K562 (cell line): ENCODE results near the gene SOX2. TPM values are rescaled to one million over a fixed set of nuclear protein-coding genes. Genes with fewer than 3 reads are reported as not detected.

Experiments
- ATAC-seq: fragments of 200-7000 bp; cut with Tn5 transposase; 3 replicates; pipeline ENCODE4 v1.9.1; 2020; ENCODE audit warnings: moderate library complexity
- BruUV-seq: library from RNA; stranded (reverse); fragments of 400-500 nt; replicated peaks from 2 replicates; lab custom pipeline; 2021; lab: Mats Ljungman, UMichigan
- CTCF ChIA-PET: fragments of 300-600 bp; formaldehyde crosslinking; extraction: SDS; loops from one replicate; lab custom pipeline; 2021; ENCODE audit warnings: low intra/inter-chr PET ratio; lab: Yijun Ruan, JAX
- POLR2A ChIA-PET: fragments of 300-600, 350-650 bp; sonication (Branson Sonifier 250); formaldehyde crosslinking; extraction: SDS; loops from one replicate; lab custom pipeline; 2021; ENCODE audit warnings: antibody characterized with exemption, inconsistent platforms; lab: Yijun Ruan, JAX
- DNase-seq, 4 experiments: peaks; one replicate each; pipeline versions ENCODE4 v3.0.0 to v3.0.0-alpha.2; 2011 to 2018; ENCODE audit warnings: low spot score in 3 of 4, mixed read lengths in 3 of 4; ENCODE audit errors: extremely low read depth in 1 of 4
- FAIRE-seq: peaks from 2 replicates; lab custom pipeline; 2011; peaks lifted over from hg19 to GRCh38; lab: Jason Lieb, UNC
- H2AFZ ChIP-seq: 2 replicates; pipeline ENCODE4 v1.6.0; 2011; ENCODE audit warnings: low read depth, low read length, control low read depth, inconsistent platforms
- H3K27ac ChIP-seq: fragments of 200-600 bp; 3 replicates; pipeline ENCODE4 v1.8.0; 2011; ENCODE audit warnings: low read depth, mild to moderate bottlenecking, control low read depth, inconsistent platforms, low read length, moderate library complexity, mixed read lengths; ENCODE audit errors: extremely low read depth
- H3K27me3 ChIP-seq, 2 experiments: fragments of 300-600 bp in 1 of 2; 2 replicates in 1 of 2; 3 replicates in 1 of 2; pipeline versions ENCODE4 v1.6.0 to v1.8.0; 2011; ENCODE audit warnings: inconsistent platforms in 2 of 2, low read length in 2 of 2, mild to moderate bottlenecking in 1 of 2, mixed read lengths in 1 of 2, moderate library complexity in 1 of 2; ENCODE audit not compliant: control insufficient read depth in 2 of 2, insufficient read depth in 2 of 2
- H3K36me3 ChIP-seq: fragments of 300-600 bp; 3 replicates; pipeline ENCODE4 v1.8.0; 2011; ENCODE audit warnings: mild to moderate bottlenecking, low read length, inconsistent platforms; ENCODE audit not compliant: control insufficient read depth, insufficient read depth
- H3K4me1 ChIP-seq, 2 experiments: fragments of 200-600 bp in 1 of 2; replicated peaks in 1 of 2; 2 replicates in 1 of 2; 3 replicates in 1 of 2; pipeline versions ENCODE4 v1.5.1 to v1.8.0; 2011; ENCODE audit warnings: inconsistent platforms in 2 of 2, low read length in 2 of 2, mild to moderate bottlenecking in 1 of 2, mixed read lengths in 1 of 2, moderate library complexity in 1 of 2; ENCODE audit not compliant: control insufficient read depth in 2 of 2, insufficient read depth in 2 of 2
- H3K4me2 ChIP-seq: 2 replicates; pipeline ENCODE4 v1.6.1; 2011; ENCODE audit warnings: low read length, control low read depth, inconsistent platforms, mixed read lengths; ENCODE audit not compliant: insufficient read depth
- H3K4me3 ChIP-seq: fragments of 200-600 bp; sonication (generic), shearing (Covaris generic); 2 replicates; pipeline ENCODE4 v1.5.1; 2016; ENCODE audit warnings: control low read depth, inconsistent platforms
- H3K79me2 ChIP-seq: fragments of 200-600 bp; 3 replicates; pipeline ENCODE4 v1.8.0; 2011; ENCODE audit warnings: low read length, inconsistent platforms; ENCODE audit not compliant: control insufficient read depth, insufficient read depth
- H3K9ac ChIP-seq, 2 experiments: 2 replicates each; pipeline versions ENCODE4 v1.6.0 to v1.6.1; 2011; ENCODE audit warnings: low read depth in 2 of 2, low read length in 2 of 2, control low read depth in 1 of 2, inconsistent platforms in 1 of 2, mild to moderate bottlenecking in 1 of 2, mixed read lengths in 1 of 2; ENCODE audit not compliant: insufficient read depth in 1 of 2
- H3K9me1 ChIP-seq: one replicate; pipeline ENCODE4 v1.6.0; 2011; ENCODE audit warnings: inconsistent platforms, mild to moderate bottlenecking, low read length, moderate library complexity; ENCODE audit not compliant: control insufficient read depth, insufficient read depth
- H3K9me3 ChIP-seq: replicated peaks from 2 replicates; pipeline ENCODE4 v1.5.1; 2011; ENCODE audit warnings: low read depth, low read length, inconsistent platforms; ENCODE audit not compliant: control insufficient read depth, insufficient read depth
- H4K20me1 ChIP-seq: replicated peaks from 2 replicates; pipeline ENCODE4 v1.6.1; 2011; ENCODE audit warnings: low read length, inconsistent platforms, mixed read lengths; ENCODE audit not compliant: control insufficient read depth, insufficient read depth
- BMI1 ChIP-seq: fragments of 150-350 bp; IDR thresholded peaks from 2 replicates; pipeline ENCODE4 v1.6.1; 2014; ENCODE audit warnings: low read length
- CBX1 ChIP-seq: sonication (generic); IDR thresholded peaks from 2 replicates; pipeline ENCODE4 v1.6.1; 2016; ENCODE audit warnings: antibody characterized with exemption, low read depth, mild to moderate bottlenecking
- FOXP1 ChIP-seq: sonication (generic); formaldehyde crosslinking; IDR thresholded peaks from 2 replicates; pipeline ENCODE4 v1.8.0; 2022; ENCODE audit warnings: mild to moderate bottlenecking, missing genetic modification reagents
- MTA3 ChIP-seq: fragments of 450-650 bp; formaldehyde crosslinking; IDR thresholded peaks from 2 replicates; pipeline ENCODE4 v1.6.1; 2017; ENCODE audit warnings: mild to moderate bottlenecking, borderline replicate concordance
- POLR2AphosphoS2 ChIP-seq: IDR thresholded peaks from 2 replicates; pipeline ENCODE4 v1.6.1; 2012; ENCODE audit warnings: low read length, improper control_type of control experiment
- SP1 ChIP-seq: sonication (generic); formaldehyde crosslinking; IDR thresholded peaks from 2 replicates; pipeline ENCODE4 v1.8.1; 2022; ENCODE audit warnings: mild to moderate bottlenecking, missing genetic modification reagents
- TAF15 ChIP-seq: fragments of 200-400 bp; formaldehyde crosslinking; IDR thresholded peaks from 2 replicates; pipeline ENCODE4 v1.6.1; 2017; ENCODE audit warnings: mild to moderate bottlenecking, low read depth, low read length, moderate library complexity
- ZFP30 ChIP-seq: fragments of 250-450 bp; sonication (Bioruptor Pico); IDR thresholded peaks from 2 replicates; pipeline ENCODE4 v1.8.0; 2022; ENCODE audit warnings: moderate library complexity, mild to moderate bottlenecking, inconsistent platforms, borderline replicate concordance
- ZNF316 ChIP-seq: fragments of 450-650 bp; IDR thresholded peaks from 2 replicates; pipeline ENCODE4 v1.6.1; 2016
- ZNF707 ChIP-seq: fragments of 250-450 bp; sonication (Bioruptor Pico); conservative IDR thresholded peaks from 2 replicates; pipeline ENCODE4 v1.8.0; 2022; ENCODE audit warnings: inconsistent platforms, mild to moderate bottlenecking, moderate library complexity
- ZNF785 ChIP-seq: fragments of 250-450 bp; sonication (Bioruptor Pico); IDR thresholded peaks from 2 replicates; pipeline ENCODE4 v1.4.0; 2020; ENCODE audit warnings: mild to moderate bottlenecking
- WGBS: fragments of 100-300 bp; shearing (Covaris generic); methylation state at CpG from one replicate; pipeline ENCODE4 v1.1.6; 2016; ENCODE audit warnings: low coverage, mixed read lengths; ENCODE audit not compliant: insufficient coverage; ENCODE audit errors: missing lambda C conversion rate; 5-methylcytosine and 5-hydroxymethylcytosine counted together
- in situ Hi-C: fragments of 300-500 bp; cut with MboI; formaldehyde crosslinking; loops from 4 replicates; pipeline ENCODE4 v1.15.0; 2018; ENCODE audit warnings: inconsistent platforms, mixed read lengths
- intact Hi-C: fragments of 100-400 bp; cut with micrococcal nuclease; formaldehyde crosslinking; loops from 2 replicates; pipeline ENCODE4 v1.14.2; 2022
- polyA plus RNA-seq, 8 experiments: library from polyadenylated mRNA; depleted of rRNA in 4 of 8; stranded (reverse) in 5 of 8; unstranded in 3 of 8; fragments of >200 nt; fragmentation: Nextera tagmentation in 2 of 8; fragmentation: Illumina TruSeq in 1 of 8; extraction: Ambion mirVana in 2 of 8; extraction: Trizol in 1 of 8; gene quantifications; 2 replicates each; pipeline versions ENCODE4 v1.2.1 to v1.2.3, GENCODE V29; 2011 to 2014; ENCODE audit warnings: inconsistent platforms in 1 of 8, missing spikeins in 1 of 8
- total RNA-seq, 7 experiments: library from RNA; depleted of rRNA in 6 of 7; stranded (reverse); fragments of >200 nt in 6 of 7; fragmentation: Illumina TruSeq in 2 of 7; extraction: Trizol in 2 of 7; gene quantifications; 2 replicates each; pipeline versions ENCODE4 v1.2.1 to v1.2.3, GENCODE V29; 2011 to 2021; ENCODE audit warnings: low replicate concordance in 1 of 7
- TF ChIP-seq, protein P1 (sequence below): sonication (generic); formaldehyde crosslinking; IDR thresholded peaks from 2 replicates; pipeline ENCODE4 v1.8.0; 2022; ENCODE audit warnings: mild to moderate bottlenecking, missing genetic modification reagents

The SOX2 gene
- total and polyA plus RNA-seq, 9 of the 15 experiments (the other 6 are each of a cell fraction or from before 2014, with no cell fraction given): 0.07 TPM; not detected in 8

DNA sequence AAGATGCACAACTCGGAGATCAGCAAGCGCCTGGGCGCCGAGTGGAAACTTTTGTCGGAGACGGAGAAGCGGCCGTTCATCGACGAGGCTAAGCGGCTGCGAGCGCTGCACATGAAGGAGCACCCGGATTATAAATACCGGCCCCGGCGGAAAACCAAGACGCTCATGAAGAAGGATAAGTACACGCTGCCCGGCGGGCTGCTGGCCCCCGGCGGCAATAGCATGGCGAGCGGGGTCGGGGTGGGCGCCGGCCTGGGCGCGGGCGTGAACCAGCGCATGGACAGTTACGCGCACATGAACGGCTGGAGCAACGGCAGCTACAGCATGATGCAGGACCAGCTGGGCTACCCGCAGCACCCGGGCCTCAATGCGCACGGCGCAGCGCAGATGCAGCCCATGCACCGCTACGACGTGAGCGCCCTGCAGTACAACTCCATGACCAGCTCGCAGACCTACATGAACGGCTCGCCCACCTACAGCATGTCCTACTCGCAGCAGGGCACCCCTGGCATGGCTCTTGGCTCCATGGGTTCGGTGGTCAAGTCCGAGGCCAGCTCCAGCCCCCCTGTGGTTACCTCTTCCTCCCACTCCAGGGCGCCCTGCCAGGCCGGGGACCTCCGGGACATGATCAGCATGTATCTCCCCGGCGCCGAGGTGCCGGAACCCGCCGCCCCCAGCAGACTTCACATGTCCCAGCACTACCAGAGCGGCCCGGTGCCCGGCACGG lies 991 bp downstream of the SOX2 start:
- DNase-seq: no peak
- in situ Hi-C loops (loop anchor here (10.0 kb wide), 1 partner anchor 972 kb away; no protein-coding TSS in a partner anchor), intact Hi-C loops (no loop called here)
- no peak overlapping the region for H3K4me3 ChIP-seq
- ChIA-PET POLR2A (no interaction called here), CTCF (interaction anchor here (0.7 kb wide), 1 partner anchor 969 kb away, joined by 4 read pairs; no protein-coding TSS in a partner anchor)
- BruUV-seq: no TSS peak
- no peaks in the 10 kb centered on the region; the same call in 1 of the 2 replicates for H4K20me1 ChIP-seq
- H3K9ac ChIP-seq: no peak overlapping the region; a peak in 1 of 4 replicates
- H3K27me3 ChIP-seq: peaks cover 6 to 11% of the 10 kb centered on the region in 2 experiments; a peak in 4 of 5 replicates
- no peaks in the 10 kb centered on the region for H3K9me1 ChIP-seq
- ATAC-seq: no peak
- no peaks in the 10 kb centered on the region for H3K9me3 ChIP-seq
- H3K4me2 ChIP-seq: no peak overlapping the region
- TF ChIP-seq SP1: no peak
- TF ChIP-seq ZNF316: no peak
- TF ChIP-seq, all 486 proteins: peak for 0
- no peaks in the 10 kb centered on the region for H3K36me3 ChIP-seq
- H3K27ac ChIP-seq: no peak overlapping the region
- 50% methylated on average over 54 of the region's 65 CpGs for WGBS
- no peak overlapping the region for H2AFZ ChIP-seq
- FAIRE-seq: no peak
- no peaks in the 10 kb centered on the region for H3K79me2 ChIP-seq
- peaks cover 0 to 4% of the 10 kb centered on the region in 2 experiments; a peak in 2 of 5 replicates for H3K4me1 ChIP-seq

DNA sequence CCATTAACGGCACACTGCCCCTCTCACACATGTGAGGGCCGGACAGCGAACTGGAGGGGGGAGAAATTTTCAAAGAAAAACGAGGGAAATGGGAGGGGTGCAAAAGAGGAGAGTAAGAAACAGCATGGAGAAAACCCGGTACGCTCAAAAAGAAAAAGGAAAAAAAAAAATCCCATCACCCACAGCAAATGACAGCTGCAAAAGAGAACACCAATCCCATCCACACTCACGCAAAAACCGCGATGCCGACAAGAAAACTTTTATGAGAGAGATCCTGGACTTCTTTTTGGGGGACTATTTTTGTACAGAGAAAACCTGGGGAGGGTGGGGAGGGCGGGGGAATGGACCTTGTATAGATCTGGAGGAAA lies 1.5 kb downstream of the SOX2 start:
- 1% methylated on average over 7 of the region's 11 CpGs for WGBS
- ChIA-PET POLR2A (no interaction called here), CTCF (no interaction called here)
- BruUV-seq: no TSS peak
- no peak overlapping the region for H3K9ac ChIP-seq
- ATAC-seq (no peak), DNase-seq (no peak), FAIRE-seq (no peak)
- H3K9me3 ChIP-seq: no peaks in the 10 kb centered on the region
- H3K4me3 ChIP-seq: no peak overlapping the region
- intact Hi-C loops (no loop called here), in situ Hi-C loops (loop anchor here (10.0 kb wide), 1 partner anchor 972 kb away; no protein-coding TSS in a partner anchor)
- no peak overlapping the region for H2AFZ ChIP-seq
- peaks cover 6 to 11% of the 10 kb centered on the region in 2 experiments; a peak in 4 of 5 replicates for H3K27me3 ChIP-seq
- no peaks in the 10 kb centered on the region for H3K9me1 ChIP-seq
- no peak overlapping the region for H3K4me2 ChIP-seq
- H3K4me1 ChIP-seq: peaks cover 0 to 4% of the 10 kb centered on the region in 2 experiments; a peak in 2 of 5 replicates
- H3K27ac ChIP-seq: no peak overlapping the region
- no peaks in the 10 kb centered on the region for H3K36me3 ChIP-seq
- H4K20me1 ChIP-seq: no peaks in the 10 kb centered on the region; the same call in 1 of the 2 replicates
- H3K79me2 ChIP-seq: no peaks in the 10 kb centered on the region
- TF ChIP-seq POLR2AphosphoS2 (no peak), FOXP1 (CRISPR knock-in tag) (no peak), ZNF707 (CRISPR knock-in tag) (no peak), CBX1 (no peak), TAF15 (no peak), MTA3 (no peak), ZFP30 (CRISPR knock-in tag) (no peak), BMI1 (no peak), ZNF785 (CRISPR knock-in tag) (no peak)
- TF ChIP-seq, protein P1, sequence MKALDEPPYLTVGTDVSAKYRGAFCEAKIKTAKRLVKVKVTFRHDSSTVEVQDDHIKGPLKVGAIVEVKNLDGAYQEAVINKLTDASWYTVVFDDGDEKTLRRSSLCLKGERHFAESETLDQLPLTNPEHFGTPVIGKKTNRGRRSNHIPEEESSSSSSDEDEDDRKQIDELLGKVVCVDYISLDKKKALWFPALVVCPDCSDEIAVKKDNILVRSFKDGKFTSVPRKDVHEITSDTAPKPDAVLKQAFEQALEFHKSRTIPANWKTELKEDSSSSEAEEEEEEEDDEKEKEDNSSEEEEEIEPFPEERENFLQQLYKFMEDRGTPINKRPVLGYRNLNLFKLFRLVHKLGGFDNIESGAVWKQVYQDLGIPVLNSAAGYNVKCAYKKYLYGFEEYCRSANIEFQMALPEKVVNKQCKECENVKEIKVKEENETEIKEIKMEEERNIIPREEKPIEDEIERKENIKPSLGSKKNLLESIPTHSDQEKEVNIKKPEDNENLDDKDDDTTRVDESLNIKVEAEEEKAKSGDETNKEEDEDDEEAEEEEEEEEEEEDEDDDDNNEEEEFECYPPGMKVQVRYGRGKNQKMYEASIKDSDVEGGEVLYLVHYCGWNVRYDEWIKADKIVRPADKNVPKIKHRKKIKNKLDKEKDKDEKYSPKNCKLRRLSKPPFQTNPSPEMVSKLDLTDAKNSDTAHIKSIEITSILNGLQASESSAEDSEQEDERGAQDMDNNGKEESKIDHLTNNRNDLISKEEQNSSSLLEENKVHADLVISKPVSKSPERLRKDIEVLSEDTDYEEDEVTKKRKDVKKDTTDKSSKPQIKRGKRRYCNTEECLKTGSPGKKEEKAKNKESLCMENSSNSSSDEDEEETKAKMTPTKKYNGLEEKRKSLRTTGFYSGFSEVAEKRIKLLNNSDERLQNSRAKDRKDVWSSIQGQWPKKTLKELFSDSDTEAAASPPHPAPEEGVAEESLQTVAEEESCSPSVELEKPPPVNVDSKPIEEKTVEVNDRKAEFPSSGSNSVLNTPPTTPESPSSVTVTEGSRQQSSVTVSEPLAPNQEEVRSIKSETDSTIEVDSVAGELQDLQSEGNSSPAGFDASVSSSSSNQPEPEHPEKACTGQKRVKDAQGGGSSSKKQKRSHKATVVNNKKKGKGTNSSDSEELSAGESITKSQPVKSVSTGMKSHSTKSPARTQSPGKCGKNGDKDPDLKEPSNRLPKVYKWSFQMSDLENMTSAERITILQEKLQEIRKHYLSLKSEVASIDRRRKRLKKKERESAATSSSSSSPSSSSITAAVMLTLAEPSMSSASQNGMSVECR: no peak
